Measurements from ENCODE around the gene SREBF2. TPM values are rescaled to one million over a fixed set of nuclear protein-coding genes. Genes with fewer than 3 reads are reported as not detected.

SREBF2 gene
- polyA plus RNA-seq, 3 donors: 22.2 to 25.1 (median 24.5) TPM

DNA sequence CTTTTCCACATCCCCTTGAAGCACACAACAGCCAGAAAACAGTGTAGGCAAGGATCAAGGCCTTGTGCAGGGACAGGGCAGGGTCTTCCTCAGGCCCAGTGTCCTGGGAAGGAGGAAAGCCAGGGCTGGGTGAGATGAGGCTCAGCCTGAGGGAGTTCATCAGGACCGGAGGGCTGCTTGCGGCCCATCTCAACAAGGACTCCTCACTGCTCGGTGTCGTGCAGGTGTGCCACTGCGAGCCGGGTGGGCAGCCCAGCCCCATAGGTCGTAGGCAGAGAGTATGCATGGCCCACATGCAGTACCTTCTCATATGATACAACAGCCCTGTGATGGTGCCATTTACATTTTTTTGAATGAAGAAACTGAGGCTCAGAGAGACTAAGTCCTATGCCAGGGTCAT is 69.1 kb downstream of the SREBF2 start:
- Histone ChIP-seq H2AFZ (ENCODE audit: insufficient read depth, low read depth, low read length, poor library complexity, severe bottlenecking) (no peak overlapping the region), H3K27me3 (ENCODE audit: control insufficient read depth in 2 of 2, insufficient read depth in 2 of 2, low read length in 2 of 2) (no peaks in the 10 kb centered on the region), H3K9me3 (replicated peaks in 1 of 2; ENCODE audit: control insufficient read depth in 1 of 2, insufficient read depth in 1 of 2, low read length in 2 of 2) (no peaks in the 10 kb centered on the region), H3K4me2 (replicated peaks; ENCODE audit: extremely low read depth, low read length, poor library complexity, severe bottlenecking) (no peak overlapping the region), H3K27ac (ENCODE audit: low read depth in 1 of 2, low read length in 2 of 2) (no peak overlapping the region), H3K36me3 (replicated peaks in 1 of 2; ENCODE audit: control insufficient read depth in 1 of 2, insufficient read depth in 2 of 2, low read length in 2 of 2) (peaks cover 89 to 99% of the 10 kb centered on the region in 2 donors), H3K79me2 (ENCODE audit: insufficient read depth, low read length) (no peaks in the 10 kb centered on the region), H3K4me1 (ENCODE audit: control insufficient read depth in 1 of 2, insufficient read depth in 2 of 2, low read length in 2 of 2) (no peaks in the 10 kb centered on the region), H4K20me1 (ENCODE audit: insufficient read depth, low read length) (no peaks in the 10 kb centered on the region), H3K9ac (ENCODE audit: insufficient read depth, low read length, poor library complexity, severe bottlenecking) (no peak overlapping the region), H3K4me3 (replicated peaks in 1 of 3; ENCODE audit: low read depth in 2 of 3, low read length in 3 of 3) (no peak overlapping the region)
- Mint-ChIP-seq H3K27me3 (ENCODE audit: low read depth in 3 of 3) (peaks cover 0 to 2% (median 0%) of the 10 kb centered on the region in 3 donors), H3K9me3 (no peaks in the 10 kb centered on the region), H3K27ac (peak overlapping the region in 1 of 7 donors; percentile 3), H3K4me3 (no peak overlapping the region), H3K36me3 (peaks cover 79 to 92% of the 10 kb centered on the region in 2 donors), H3K4me1 (no peaks in the 10 kb centered on the region)
- TF ChIP-seq, protein P1, sequence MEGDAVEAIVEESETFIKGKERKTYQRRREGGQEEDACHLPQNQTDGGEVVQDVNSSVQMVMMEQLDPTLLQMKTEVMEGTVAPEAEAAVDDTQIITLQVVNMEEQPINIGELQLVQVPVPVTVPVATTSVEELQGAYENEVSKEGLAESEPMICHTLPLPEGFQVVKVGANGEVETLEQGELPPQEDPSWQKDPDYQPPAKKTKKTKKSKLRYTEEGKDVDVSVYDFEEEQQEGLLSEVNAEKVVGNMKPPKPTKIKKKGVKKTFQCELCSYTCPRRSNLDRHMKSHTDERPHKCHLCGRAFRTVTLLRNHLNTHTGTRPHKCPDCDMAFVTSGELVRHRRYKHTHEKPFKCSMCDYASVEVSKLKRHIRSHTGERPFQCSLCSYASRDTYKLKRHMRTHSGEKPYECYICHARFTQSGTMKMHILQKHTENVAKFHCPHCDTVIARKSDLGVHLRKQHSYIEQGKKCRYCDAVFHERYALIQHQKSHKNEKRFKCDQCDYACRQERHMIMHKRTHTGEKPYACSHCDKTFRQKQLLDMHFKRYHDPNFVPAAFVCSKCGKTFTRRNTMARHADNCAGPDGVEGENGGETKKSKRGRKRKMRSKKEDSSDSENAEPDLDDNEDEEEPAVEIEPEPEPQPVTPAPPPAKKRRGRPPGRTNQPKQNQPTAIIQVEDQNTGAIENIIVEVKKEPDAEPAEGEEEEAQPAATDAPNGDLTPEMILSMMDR (IDR thresholded peaks at IDR 0.05): no peak
- intact Hi-C loops (cut with micrococcal nuclease): no loop called here
- WGBS (ENCODE audit: insufficient coverage): 100% methylated on average over 6 of the region's 7 CpGs
- DNase-seq: no peak

DNA sequence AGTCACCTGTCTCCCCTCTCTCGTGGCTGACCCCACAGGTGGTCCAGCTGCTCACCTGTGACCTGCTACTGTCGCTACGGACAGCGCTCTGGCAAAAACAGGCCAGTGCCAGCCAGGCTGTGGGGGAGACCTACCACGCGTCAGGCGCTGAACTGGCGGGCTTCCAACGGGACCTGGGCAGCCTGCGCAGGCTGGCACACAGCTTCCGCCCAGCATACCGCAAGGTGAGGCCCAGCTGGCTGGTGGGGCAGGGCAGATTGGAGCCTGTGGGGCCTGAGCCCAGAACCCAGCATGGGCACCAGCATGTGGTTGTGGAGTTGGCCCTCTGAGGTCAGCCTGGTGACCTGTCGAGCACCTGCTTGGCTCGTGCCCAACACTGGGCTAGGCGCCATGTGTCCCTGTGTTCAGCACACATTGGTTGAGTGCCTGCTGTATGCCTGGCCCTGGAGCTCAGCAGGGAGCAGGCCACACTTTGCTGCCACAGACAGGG is 70.1 kb downstream of the SREBF2 start:
- TF ChIP-seq, protein P1 (IDR thresholded peaks at IDR 0.05): no peak
- H3K27ac Mint-ChIP-seq: no peak overlapping the region
- no peaks in the 10 kb centered on the region for H3K9me3 Mint-ChIP-seq
- 95% methylated on average over 15 of the region's 15 CpGs for WGBS (ENCODE audit: insufficient coverage)
- H3K4me3 ChIP-seq (replicated peaks in 1 of 3; ENCODE audit: low read depth in 2 of 3, low read length in 3 of 3): no peak overlapping the region
- H3K36me3 ChIP-seq (replicated peaks in 1 of 2; ENCODE audit: control insufficient read depth in 1 of 2, insufficient read depth in 2 of 2, low read length in 2 of 2): peaks cover 84 to 95% of the 10 kb centered on the region in 2 donors
- H3K36me3 Mint-ChIP-seq: peaks cover 75 to 89% of the 10 kb centered on the region in 2 donors
- DNase-seq: no peak
- H3K4me1 Mint-ChIP-seq: peaks cover 6% of the 10 kb centered on the region
- intact Hi-C loops (cut with micrococcal nuclease): no loop called here
- no peak overlapping the region for H2AFZ ChIP-seq (ENCODE audit: insufficient read depth, low read depth, low read length, poor library complexity, severe bottlenecking)
- H3K27me3 Mint-ChIP-seq (ENCODE audit: low read depth in 3 of 3): peaks cover 0 to 5% (median 2%) of the 10 kb centered on the region in 3 donors
- H3K4me2 ChIP-seq (replicated peaks; ENCODE audit: extremely low read depth, low read length, poor library complexity, severe bottlenecking): no peak overlapping the region
- H4K20me1 ChIP-seq (ENCODE audit: insufficient read depth, low read length): no peaks in the 10 kb centered on the region
- H3K27me3 ChIP-seq (ENCODE audit: control insufficient read depth in 2 of 2, insufficient read depth in 2 of 2, low read length in 2 of 2): no peaks in the 10 kb centered on the region
- H3K9ac ChIP-seq (ENCODE audit: insufficient read depth, low read length, poor library complexity, severe bottlenecking): no peak overlapping the region
- H3K9me3 ChIP-seq (replicated peaks in 1 of 2; ENCODE audit: control insufficient read depth in 1 of 2, insufficient read depth in 1 of 2, low read length in 2 of 2): no peaks in the 10 kb centered on the region
- no peaks in the 10 kb centered on the region for H3K79me2 ChIP-seq (ENCODE audit: insufficient read depth, low read length)
- no peak overlapping the region for H3K27ac ChIP-seq (ENCODE audit: low read depth in 1 of 2, low read length in 2 of 2)
- H3K4me3 Mint-ChIP-seq: no peak overlapping the region
- H3K4me1 ChIP-seq (ENCODE audit: control insufficient read depth in 1 of 2, insufficient read depth in 2 of 2, low read length in 2 of 2): peaks cover 4 to 7% of the 10 kb centered on the region in 2 donors

All from CD14-positive monocyte (primary cell).